ENCODE results near the gene MBD3L2B. TPM values are rescaled to one million over a fixed set of nuclear protein-coding genes. Genes with fewer than 3 reads are reported as not detected.

Gene MBD3L2B
- total RNA-seq, 2 donors from 2014 or later = not detected

DNA sequence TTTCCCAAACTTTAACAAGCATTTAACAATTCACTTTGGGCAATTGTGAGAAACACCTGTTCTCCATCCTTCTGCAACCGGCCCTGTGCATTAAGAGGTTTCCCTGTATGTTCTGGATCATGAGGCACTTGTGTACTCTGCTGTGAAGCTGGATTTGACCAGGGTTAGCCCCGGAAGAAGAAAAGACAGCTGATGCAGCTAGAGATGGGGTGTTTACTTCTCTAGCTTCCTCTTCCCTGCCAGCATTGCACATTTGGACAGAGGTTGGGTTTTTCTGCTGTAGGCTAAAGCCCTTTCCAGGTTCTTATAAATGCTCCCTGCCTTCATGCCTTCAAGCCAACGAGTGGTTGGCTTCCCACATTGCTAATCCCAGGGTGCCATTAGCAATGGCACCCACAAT is 20.9 kb downstream of the MBD3L2B start:
- DNase-seq (ENCODE audit: low spot score) = no peak
- H3K36me3 ChIP-seq = no peaks in the 10 kb centered on the region
- intact Hi-C loops (cut with DNase I) = no loop called here
- H3K27ac ChIP-seq = no peak overlapping the region
- H3K4me1 ChIP-seq (replicated peaks) = no peaks in the 10 kb centered on the region
- no peak for TF ChIP-seq POLR2A (IDR thresholded peaks at IDR 0.05)
- TF ChIP-seq POLR2AphosphoS5 (IDR thresholded peaks at IDR 0.05) = no peak
- TF ChIP-seq, protein P1, sequence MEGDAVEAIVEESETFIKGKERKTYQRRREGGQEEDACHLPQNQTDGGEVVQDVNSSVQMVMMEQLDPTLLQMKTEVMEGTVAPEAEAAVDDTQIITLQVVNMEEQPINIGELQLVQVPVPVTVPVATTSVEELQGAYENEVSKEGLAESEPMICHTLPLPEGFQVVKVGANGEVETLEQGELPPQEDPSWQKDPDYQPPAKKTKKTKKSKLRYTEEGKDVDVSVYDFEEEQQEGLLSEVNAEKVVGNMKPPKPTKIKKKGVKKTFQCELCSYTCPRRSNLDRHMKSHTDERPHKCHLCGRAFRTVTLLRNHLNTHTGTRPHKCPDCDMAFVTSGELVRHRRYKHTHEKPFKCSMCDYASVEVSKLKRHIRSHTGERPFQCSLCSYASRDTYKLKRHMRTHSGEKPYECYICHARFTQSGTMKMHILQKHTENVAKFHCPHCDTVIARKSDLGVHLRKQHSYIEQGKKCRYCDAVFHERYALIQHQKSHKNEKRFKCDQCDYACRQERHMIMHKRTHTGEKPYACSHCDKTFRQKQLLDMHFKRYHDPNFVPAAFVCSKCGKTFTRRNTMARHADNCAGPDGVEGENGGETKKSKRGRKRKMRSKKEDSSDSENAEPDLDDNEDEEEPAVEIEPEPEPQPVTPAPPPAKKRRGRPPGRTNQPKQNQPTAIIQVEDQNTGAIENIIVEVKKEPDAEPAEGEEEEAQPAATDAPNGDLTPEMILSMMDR (IDR thresholded peaks at IDR 0.05) = no peak
- H3K9me3 ChIP-seq = no peaks in the 10 kb centered on the region
- WGBS = 68% methylated on average over 3 of the region's 3 CpGs
- H3K27me3 ChIP-seq (replicated peaks; ENCODE audit: insufficient read depth) = peaks cover 2% of the 10 kb centered on the region
- no peak overlapping the region for H3K4me3 ChIP-seq

DNA sequence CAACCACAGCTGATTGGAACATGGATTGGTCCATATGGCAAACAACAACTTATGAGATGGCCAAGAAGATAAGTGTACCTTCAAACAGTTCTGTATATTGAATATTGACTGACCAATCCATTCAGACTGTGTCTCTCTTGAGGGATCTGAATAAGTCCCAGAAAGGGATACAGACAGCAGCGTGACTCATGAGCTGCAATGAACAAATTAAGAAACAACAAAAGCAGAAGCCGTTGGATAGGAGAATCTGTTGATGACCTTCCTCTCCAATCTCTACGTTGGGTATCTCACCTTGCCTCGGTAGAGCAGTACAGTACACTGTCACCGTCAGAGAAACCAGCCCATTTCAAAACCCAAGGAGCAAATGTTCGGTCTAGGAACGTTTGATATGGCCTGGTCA is 21.3 kb downstream of the MBD3L2B start:
- TF ChIP-seq POLR2A (IDR thresholded peaks at IDR 0.05) (no peak), POLR2AphosphoS5 (IDR thresholded peaks at IDR 0.05) (no peak)
- TF ChIP-seq, protein P1 (IDR thresholded peaks at IDR 0.05) = no peak
- no peak overlapping the region for H3K4me3 ChIP-seq
- no peaks in the 10 kb centered on the region for H3K4me1 ChIP-seq (replicated peaks)
- 79% methylated on average over 7 of the region's 7 CpGs for WGBS
- no peaks in the 10 kb centered on the region for H3K9me3 ChIP-seq
- peaks cover 2% of the 10 kb centered on the region for H3K27me3 ChIP-seq (replicated peaks; ENCODE audit: insufficient read depth)
- no peak overlapping the region for H3K27ac ChIP-seq
- DNase-seq (ENCODE audit: low spot score) = no peak
- H3K36me3 ChIP-seq = no peaks in the 10 kb centered on the region
- intact Hi-C loops (cut with DNase I) = no loop called here

DNA sequence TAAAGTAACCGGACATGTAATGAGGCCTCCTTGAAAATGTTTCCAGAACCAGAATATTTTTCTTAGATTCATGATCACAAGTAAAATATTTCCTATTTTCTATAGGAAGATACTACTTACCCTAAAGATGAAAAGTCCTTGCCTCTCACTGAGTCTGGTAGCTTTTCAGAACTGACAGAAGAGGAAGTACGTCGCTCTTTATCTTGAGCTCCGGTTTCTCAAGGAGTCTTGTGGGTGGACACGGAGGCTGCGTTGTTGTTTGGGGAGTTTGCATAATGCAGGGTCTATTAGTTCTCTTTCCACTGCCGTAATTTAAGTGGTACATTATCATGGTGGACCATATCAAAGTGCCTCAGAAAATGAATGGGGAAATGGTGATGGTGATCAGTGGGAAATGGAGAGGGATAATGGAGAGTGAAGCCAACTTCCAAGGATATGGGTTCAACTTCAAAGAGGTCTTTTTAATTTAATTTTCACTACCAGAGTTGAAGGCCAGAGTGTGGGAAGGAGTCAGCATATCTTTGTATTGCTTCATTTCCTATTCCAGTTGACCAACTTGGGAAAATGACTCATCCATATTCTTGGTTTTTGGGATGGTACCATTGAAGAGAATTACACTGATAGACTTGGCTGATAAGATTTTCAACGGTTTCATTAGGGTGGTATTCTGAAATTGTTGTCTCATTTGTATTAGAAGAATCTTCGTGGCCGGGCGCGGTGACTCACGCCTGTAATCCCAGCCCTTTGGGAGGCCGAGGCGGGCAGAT is 23.4 kb downstream of the MBD3L2B start:
- Histone ChIP-seq H3K27ac (no peak overlapping the region), H3K36me3 (no peaks in the 10 kb centered on the region), H3K27me3 (replicated peaks; ENCODE audit: insufficient read depth) (peaks cover 2% of the 10 kb centered on the region), H3K9me3 (no peaks in the 10 kb centered on the region), H3K4me1 (replicated peaks) (no peaks in the 10 kb centered on the region), H3K4me3 (no peak overlapping the region)
- no peak for DNase-seq (ENCODE audit: low spot score)
- WGBS = 86% methylated on average over 15 of the region's 15 CpGs
- intact Hi-C loops (cut with DNase I) = no loop called here
- no peak for TF ChIP-seq POLR2A (IDR thresholded peaks at IDR 0.05)
- TF ChIP-seq POLR2AphosphoS5 (IDR thresholded peaks at IDR 0.05) = no peak
- TF ChIP-seq, protein P1 (IDR thresholded peaks at IDR 0.05) = no peak

DNA sequence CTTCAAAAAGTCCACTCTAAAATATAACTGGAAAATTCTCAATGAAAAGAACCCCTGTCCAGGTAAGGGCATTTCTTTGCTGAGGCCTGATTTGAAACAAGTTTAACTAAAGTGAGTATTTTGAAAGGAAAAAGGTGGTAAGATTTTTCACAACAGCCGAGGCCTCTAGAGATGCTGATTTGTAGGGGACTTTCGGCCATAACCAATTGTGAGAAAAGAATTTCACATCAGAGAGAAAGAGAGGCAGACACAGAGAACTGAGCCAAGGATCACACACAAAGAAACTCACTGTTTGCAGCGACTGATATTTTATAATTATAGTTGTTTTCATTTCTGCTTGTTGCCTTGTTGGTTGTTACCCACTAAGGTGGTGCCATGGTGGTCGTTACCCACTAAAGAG is 24.4 kb downstream of the MBD3L2B start:
- intact Hi-C loops (cut with DNase I) = no loop called here
- no peaks in the 10 kb centered on the region for H3K9me3 ChIP-seq
- H3K27me3 ChIP-seq (replicated peaks; ENCODE audit: insufficient read depth) = peaks cover 2% of the 10 kb centered on the region
- DNase-seq (ENCODE audit: low spot score) = no peak
- no peaks in the 10 kb centered on the region for H3K36me3 ChIP-seq
- WGBS = 71% methylated on average over 4 of the region's 4 CpGs
- no peak overlapping the region for H3K27ac ChIP-seq
- H3K4me3 ChIP-seq = no peak overlapping the region
- no peaks in the 10 kb centered on the region for H3K4me1 ChIP-seq (replicated peaks)
- TF ChIP-seq POLR2AphosphoS5 (IDR thresholded peaks at IDR 0.05) (no peak), POLR2A (IDR thresholded peaks at IDR 0.05) (no peak)
- TF ChIP-seq, protein P1 (IDR thresholded peaks at IDR 0.05) = no peak

DNA sequence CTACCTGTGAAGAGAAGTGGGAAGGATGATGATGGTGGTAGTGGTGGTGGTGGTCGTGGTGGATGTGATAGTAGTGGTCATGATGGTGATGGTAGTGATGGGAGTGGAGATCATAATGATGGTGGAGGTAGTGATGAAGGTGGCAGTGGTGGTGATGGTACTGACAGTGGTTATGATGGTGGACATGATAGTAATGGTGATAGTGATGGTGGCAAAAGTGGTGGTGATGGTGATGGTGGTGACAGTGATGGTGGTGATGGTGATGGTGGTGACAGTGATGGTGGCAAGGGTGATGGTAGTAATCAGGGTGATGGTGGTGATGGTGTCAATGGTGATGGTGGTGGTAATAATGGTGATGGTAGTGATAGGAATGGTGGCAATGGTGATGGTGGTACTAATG is 26.2 kb downstream of the MBD3L2B start:
- TF ChIP-seq, protein P1 (IDR thresholded peaks at IDR 0.05) = no peak
- TF ChIP-seq POLR2AphosphoS5 (IDR thresholded peaks at IDR 0.05) (no peak), POLR2A (IDR thresholded peaks at IDR 0.05) (no peak)
- intact Hi-C loops (cut with DNase I) = no loop called here
- H3K4me3 ChIP-seq = no peak overlapping the region
- no peak for DNase-seq (ENCODE audit: low spot score)
- H3K4me1 ChIP-seq (replicated peaks) = no peaks in the 10 kb centered on the region
- WGBS = 74% methylated on average over 1 of the region's 1 CpG
- no peaks in the 10 kb centered on the region for H3K36me3 ChIP-seq
- no peak overlapping the region for H3K27ac ChIP-seq
- H3K9me3 ChIP-seq = no peaks in the 10 kb centered on the region
- H3K27me3 ChIP-seq (replicated peaks; ENCODE audit: insufficient read depth) = no peaks in the 10 kb centered on the region

Measured in prostate gland (tissue), 2 donors.